Upper lobe of right lung (tissue), 1 donor: ENCODE measurements around the gene KLF11. TPM values are rescaled to one million over a fixed set of nuclear protein-coding genes. Genes with fewer than 3 reads are reported as not detected.

Experiments used
- ATAC-seq: fragments of 200-7000 bp; cut with Tn5 transposase; one replicate; pipeline ENCODE4 v1.9.1; 2020; ENCODE audit warnings: mild to moderate bottlenecking, moderate library complexity
- DNase-seq: peaks from one replicate; pipeline ENCODE4 v3.0.0-alpha.2; 2020
- H3K27ac ChIP-seq: fragments of 200-600 bp; one replicate; pipeline ENCODE4 v1.8.0; 2022
- H3K27me3 ChIP-seq: fragments of 200-600 bp; one replicate; pipeline ENCODE4 v1.8.0; 2022; ENCODE audit warnings: mild to moderate bottlenecking
- H3K36me3 ChIP-seq: fragments of 200-600 bp; one replicate; pipeline ENCODE4 v1.8.0; 2022
- H3K4me1 ChIP-seq: fragments of 200-600 bp; one replicate; pipeline ENCODE4 v1.8.0; 2022
- H3K4me3 ChIP-seq: fragments of 200-600 bp; one replicate; pipeline ENCODE4 v1.8.0; 2022; ENCODE audit warnings: mild to moderate bottlenecking
- H3K9me3 ChIP-seq: fragments of 200-600 bp; one replicate; pipeline ENCODE4 v1.8.0; 2022
- intact Hi-C: fragments of 100-400 bp; cut with DNase I; formaldehyde crosslinking; loops from one replicate; pipeline ENCODE4 v1.11.0; 2022
- total RNA-seq: library from RNA; stranded (reverse); fragmentation: NEBNext Ultra II Directional; extraction: Animal tissue kit (Norgen Biotek cat#: 25700); gene quantifications from one replicate; pipeline ENCODE4 v1.2.1, GENCODE V29; 2021
- TF ChIP-seq, protein P1 (sequence below): fragments of 200-600 bp; IDR thresholded peaks from one replicate; pipeline ENCODE4 v1.8.0; 2022; ENCODE audit warnings: antibody characterized with exemption
- donor health status: DM: no; HTN: yes; CAD: no; lungs with severe emphysema.

The KLF11 gene
- total RNA-seq, 1 donor from 2014 or later = 45.6 TPM

DNA sequence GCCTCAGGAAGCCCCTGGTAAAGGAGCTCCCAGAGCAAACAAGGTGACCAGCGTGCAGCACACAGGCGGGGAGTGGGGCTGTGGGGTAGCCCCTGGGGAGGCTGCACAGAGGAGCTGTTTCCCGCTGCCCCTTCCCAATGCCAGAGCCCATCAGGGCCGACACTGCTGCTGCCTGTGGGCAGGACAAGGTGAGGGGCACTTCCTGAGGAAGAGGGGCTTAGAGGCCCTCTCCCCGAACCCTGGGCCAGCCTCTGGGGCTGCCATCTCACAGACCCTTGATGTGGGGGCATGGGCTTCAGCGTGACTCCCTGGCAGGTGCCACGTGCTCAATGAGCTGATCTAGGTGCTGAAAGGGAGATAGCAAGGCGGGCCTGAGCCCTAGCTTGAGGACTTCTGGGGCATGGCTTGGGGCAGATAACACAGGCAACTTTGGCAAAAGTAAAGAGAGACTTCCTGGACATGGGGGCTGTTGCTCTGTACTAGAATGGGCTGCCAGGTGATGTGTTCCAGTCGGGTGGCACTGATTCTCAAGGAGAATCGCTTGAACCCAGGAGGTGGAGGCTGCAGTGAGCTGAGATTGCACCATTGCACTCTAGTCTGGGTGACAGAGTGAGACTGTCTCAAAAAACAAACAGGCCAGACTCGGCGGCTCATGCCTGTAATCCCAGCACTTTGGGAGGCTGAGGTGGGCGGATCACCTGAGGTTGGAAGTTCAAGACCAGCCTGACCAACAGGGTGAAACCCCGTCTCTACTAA lies 9.9 kb upstream of the KLF11 start:
- no peak for ATAC-seq
- intact Hi-C loops = no loop called here
- Histone ChIP-seq H3K36me3 (no peaks in the 10 kb centered on the region), H3K4me1 (peaks cover 61% of the 10 kb centered on the region), H3K27me3 (no peaks in the 10 kb centered on the region), H3K9me3 (no peaks in the 10 kb centered on the region), H3K4me3 (no peak overlapping the region), H3K27ac (no peak overlapping the region)
- no peak for DNase-seq
- TF ChIP-seq, protein P1, sequence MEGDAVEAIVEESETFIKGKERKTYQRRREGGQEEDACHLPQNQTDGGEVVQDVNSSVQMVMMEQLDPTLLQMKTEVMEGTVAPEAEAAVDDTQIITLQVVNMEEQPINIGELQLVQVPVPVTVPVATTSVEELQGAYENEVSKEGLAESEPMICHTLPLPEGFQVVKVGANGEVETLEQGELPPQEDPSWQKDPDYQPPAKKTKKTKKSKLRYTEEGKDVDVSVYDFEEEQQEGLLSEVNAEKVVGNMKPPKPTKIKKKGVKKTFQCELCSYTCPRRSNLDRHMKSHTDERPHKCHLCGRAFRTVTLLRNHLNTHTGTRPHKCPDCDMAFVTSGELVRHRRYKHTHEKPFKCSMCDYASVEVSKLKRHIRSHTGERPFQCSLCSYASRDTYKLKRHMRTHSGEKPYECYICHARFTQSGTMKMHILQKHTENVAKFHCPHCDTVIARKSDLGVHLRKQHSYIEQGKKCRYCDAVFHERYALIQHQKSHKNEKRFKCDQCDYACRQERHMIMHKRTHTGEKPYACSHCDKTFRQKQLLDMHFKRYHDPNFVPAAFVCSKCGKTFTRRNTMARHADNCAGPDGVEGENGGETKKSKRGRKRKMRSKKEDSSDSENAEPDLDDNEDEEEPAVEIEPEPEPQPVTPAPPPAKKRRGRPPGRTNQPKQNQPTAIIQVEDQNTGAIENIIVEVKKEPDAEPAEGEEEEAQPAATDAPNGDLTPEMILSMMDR = no peak

GRCh38 chr2:10034333-10035052 lies 8.9 kb upstream of the KLF11 start:
- Histone ChIP-seq H3K9me3 (no peaks in the 10 kb centered on the region), H3K4me1 (peaks cover 51% of the 10 kb centered on the region), H3K27me3 (no peaks in the 10 kb centered on the region), H3K36me3 (no peaks in the 10 kb centered on the region), H3K4me3 (no peak overlapping the region), H3K27ac (peak overlapping the region; percentile 30)
- intact Hi-C loops = no loop called here
- TF ChIP-seq, protein P1 = no peak
- DNase-seq (no peak), ATAC-seq (no peak)

DNA sequence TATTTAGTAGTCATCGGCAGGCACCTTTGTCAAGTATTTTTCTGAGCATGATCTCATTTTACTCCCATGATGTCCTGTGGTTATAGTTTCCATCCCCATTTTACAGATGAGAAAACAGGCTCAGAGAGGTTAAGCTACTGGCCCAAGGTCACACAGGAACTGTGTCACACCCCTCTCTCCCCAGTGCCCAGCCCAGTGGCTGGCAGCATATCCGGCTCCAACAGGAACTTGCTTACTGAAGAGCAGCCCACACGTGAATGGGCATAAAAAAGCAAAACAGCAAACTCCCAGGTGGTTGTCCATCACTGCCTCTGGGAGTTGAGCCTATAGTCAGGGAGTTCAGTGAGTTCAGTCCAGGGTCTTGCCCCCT lies 8.3 kb upstream of the KLF11 start:
- peak overlapping the region; percentile 67 for H3K27ac ChIP-seq
- H3K4me1 ChIP-seq = peaks cover 50% of the 10 kb centered on the region
- H3K9me3 ChIP-seq = no peaks in the 10 kb centered on the region
- ATAC-seq = peak; percentile 17
- intact Hi-C loops = no loop called here
- H3K27me3 ChIP-seq = no peaks in the 10 kb centered on the region
- no peak for DNase-seq
- H3K36me3 ChIP-seq = no peaks in the 10 kb centered on the region
- H3K4me3 ChIP-seq = no peak overlapping the region
- TF ChIP-seq, protein P1 = no peak

GRCh38 chr2:10035633-10036032 lies 7.7 kb upstream of the KLF11 start:
- H3K36me3 ChIP-seq = no peaks in the 10 kb centered on the region
- DNase-seq = no peak
- H3K4me3 ChIP-seq = no peak overlapping the region
- intact Hi-C loops = no loop called here
- H3K4me1 ChIP-seq = peaks cover 50% of the 10 kb centered on the region
- H3K27me3 ChIP-seq = no peaks in the 10 kb centered on the region
- peak overlapping the region; percentile 67 for H3K27ac ChIP-seq
- H3K9me3 ChIP-seq = no peaks in the 10 kb centered on the region
- ATAC-seq = no peak
- TF ChIP-seq, protein P1 = no peak

DNA sequence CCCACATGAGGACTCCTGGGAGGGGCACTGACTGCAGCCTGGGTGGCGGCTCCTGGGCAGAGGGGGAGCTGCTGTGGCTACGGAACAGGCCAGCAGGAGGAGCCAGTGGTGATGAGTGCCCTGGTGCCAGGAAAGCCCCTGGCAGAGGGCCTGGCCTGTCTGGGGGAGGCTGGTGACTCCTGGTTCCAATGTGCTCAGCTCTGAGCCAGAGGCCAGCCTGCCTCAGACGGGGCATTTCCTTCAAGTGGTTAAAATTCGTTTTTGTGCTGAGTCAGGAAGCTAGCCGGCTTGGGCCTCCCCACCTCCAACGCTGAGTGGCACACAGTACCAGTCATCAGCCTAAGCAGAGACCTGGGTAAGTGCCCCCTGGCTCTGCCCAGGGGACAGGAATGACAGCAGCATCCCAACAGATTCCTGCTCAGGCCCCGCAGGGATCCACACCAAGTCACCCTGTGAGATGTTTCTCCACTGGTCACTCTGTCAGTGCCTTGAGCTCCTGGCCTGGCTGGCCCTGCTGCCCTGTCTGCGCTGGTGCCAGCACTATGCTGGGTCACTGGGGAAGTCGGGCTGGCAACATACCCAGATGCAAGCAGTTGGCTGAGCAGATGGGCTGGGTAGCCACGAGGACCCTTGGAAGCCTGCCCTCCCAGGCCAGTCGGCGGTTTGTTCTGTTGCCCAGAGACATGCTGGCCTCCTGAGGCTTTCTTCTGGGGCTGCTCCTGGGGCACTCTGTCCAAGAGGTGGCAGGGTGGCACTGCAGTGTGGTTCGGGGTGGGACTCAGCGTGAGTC lies 7.1 kb upstream of the KLF11 start:
- DNase-seq = peak; percentile 85
- Histone ChIP-seq H3K4me1 (peaks cover 55% of the 10 kb centered on the region), H3K9me3 (no peaks in the 10 kb centered on the region), H3K4me3 (no peak overlapping the region), H3K36me3 (no peaks in the 10 kb centered on the region), H3K27ac (peak overlapping the region; percentile 67), H3K27me3 (no peaks in the 10 kb centered on the region)
- TF ChIP-seq, protein P1 = peak; percentile 61
- intact Hi-C loops = no loop called here
- ATAC-seq = peak; percentile 82
